Activated CD8-positive, alpha-beta memory T cell treated with anti-CD3 and anti-CD28 coated beads for 24 hours (primary cell): ENCODE results near the gene ABCA8.
"Not testable (repeated sequence)": the region's sequence is repeated elsewhere in the genome, so short reads cannot be mapped to it uniquely, and the experiment has no call there.

ENCODE experiments used
- DNase-seq: peaks from one replicate; pipeline ENCODE4 v3.0.0-alpha.2; 2020

ABCA8 gene

GRCh38 chr17:68824185-68824584 lies 131.0 kb downstream of the ABCA8 start:
- DNase-seq, result not testable (repeated sequence)

- DNase-seq, result no peak
These were observed 132.4 kb downstream of the ABCA8 start for GRCh38 chr17:68822719-68823289.

- DNase-seq, result no peak
These were observed 133.1 kb downstream of the ABCA8 start for GRCh38 chr17:68821860-68822696.

- no peak for DNase-seq
These were observed 134.2 kb downstream of the ABCA8 start for GRCh38 chr17:68820825-68821481.

- DNase-seq, result no peak
These were observed 134.7 kb downstream of the ABCA8 start for GRCh38 chr17:68820476-68820824.

- DNase-seq, result no peak
These were observed 135.7 kb downstream of the ABCA8 start for GRCh38 chr17:68819465-68819864.
